Measurements from ENCODE around the gene RNF215.

The RNF215 gene

GRCh38 chr22:30386960-30387827 is at the start of gene RNF215:
TSS of gene RNF215 (minus strand) at chr22:30387411. CDS start at chr22:30387313, 98 bp downstream.
- DNase-seq, result peak; percentile 85 to 90

- no peak for DNase-seq
Measured at GRCh38 chr22:30436196-30436595, 49.0 kb upstream of the RNF215 start.

GRCh38 chr22:30435674-30436126 is 48.5 kb upstream of the RNF215 start:
- DNase-seq, result peak; percentile 71 to 77

GRCh38 chr22:30434843-30435242 is 47.6 kb upstream of the RNF215 start:
- no peak for DNase-seq

GRCh38 chr22:30433773-30434172 is 46.6 kb upstream of the RNF215 start:
- no peak for DNase-seq

- no peak for DNase-seq
Measured at GRCh38 chr22:30433227-30433626, 46.0 kb upstream of the RNF215 start.

- no peak for DNase-seq
Measured at GRCh38 chr22:30432520-30432919, 45.3 kb upstream of the RNF215 start.

GRCh38 chr22:30432096-30432495 is 44.9 kb upstream of the RNF215 start:
- DNase-seq, result no peak

GRCh38 chr22:30430933-30431332 is 43.7 kb upstream of the RNF215 start:
- no peak for DNase-seq

- DNase-seq, result no peak
Measured at GRCh38 chr22:30429887-30430286, 42.7 kb upstream of the RNF215 start.

GRCh38 chr22:30427871-30428270 is 40.7 kb upstream of the RNF215 start:
- DNase-seq, result no peak

- peak; percentile 92 to 93 for DNase-seq
Measured at GRCh38 chr22:30426388-30427353, 39.5 kb upstream of the RNF215 start.

- peak; percentile 73 to 74 for DNase-seq
Measured at GRCh38 chr22:30425616-30426387, 38.6 kb upstream of the RNF215 start, which contains the start of gene MTFP1. TSS of gene MTFP1 (plus strand) at chr22:30425768. CDS start at chr22:30425880, 112 bp downstream.

GRCh38 chr22:30425327-30425615 is 38.1 kb upstream of the RNF215 start:
- DNase-seq, result no peak

GRCh38 chr22:30424534-30425326 is 37.5 kb upstream of the RNF215 start:
- peak; percentile 49 to 56 for DNase-seq

- DNase-seq, result peak; percentile 98
Measured at GRCh38 chr22:30423959-30424533, 36.8 kb upstream of the RNF215 start.

GRCh38 chr22:30423301-30423958 is 36.2 kb upstream of the RNF215 start:
- peak in 1 of 2 experiments; percentile 82 for DNase-seq

GRCh38 chr22:30422481-30423300 is 35.5 kb upstream of the RNF215 start:
- DNase-seq, result peak in 1 of 2 experiments; percentile 78

- DNase-seq, result no peak
Measured at GRCh38 chr22:30421695-30422480, 34.7 kb upstream of the RNF215 start.
